Activated CD4-positive, alpha-beta T cell treated with anti-CD3 and anti-CD28 coated beads, Interleukin-10, Interleukin-2, amounts not matched to agents 100 ng/mL and 50 ng/mL, durations not matched to agents 16 hours and 8 hours (primary cell): ENCODE measurements around the gene TRIP13.
"Not testable (repeated sequence)": the region's sequence is repeated elsewhere in the genome, so short reads cannot be mapped to it uniquely, and the experiment has no call there.

Source experiments
- DNase-seq: peaks from one replicate; pipeline ENCODE4 v3.0.0-alpha.2; 2020

TRIP13 gene

DNA sequence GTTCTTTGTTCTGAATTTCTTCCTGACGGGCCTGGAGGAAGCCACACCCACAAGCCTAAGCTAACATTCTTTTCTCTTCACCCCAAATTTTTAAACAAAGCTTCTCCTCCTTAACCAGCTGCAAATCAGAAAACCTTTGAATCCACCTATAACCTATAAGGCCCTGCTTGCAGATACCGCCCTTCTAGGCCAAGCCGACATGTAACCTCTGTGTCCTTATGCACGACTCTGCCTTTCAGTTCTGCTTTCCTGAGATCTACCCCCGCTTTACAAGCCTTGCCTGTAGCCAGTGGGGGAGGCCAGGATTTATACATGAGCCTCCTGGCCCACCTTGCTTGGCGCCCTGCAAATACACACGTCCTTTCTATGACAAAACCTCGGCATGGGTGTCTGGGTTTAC lies 19.4 kb upstream of the TRIP13 start:
- no peak for DNase-seq

DNA sequence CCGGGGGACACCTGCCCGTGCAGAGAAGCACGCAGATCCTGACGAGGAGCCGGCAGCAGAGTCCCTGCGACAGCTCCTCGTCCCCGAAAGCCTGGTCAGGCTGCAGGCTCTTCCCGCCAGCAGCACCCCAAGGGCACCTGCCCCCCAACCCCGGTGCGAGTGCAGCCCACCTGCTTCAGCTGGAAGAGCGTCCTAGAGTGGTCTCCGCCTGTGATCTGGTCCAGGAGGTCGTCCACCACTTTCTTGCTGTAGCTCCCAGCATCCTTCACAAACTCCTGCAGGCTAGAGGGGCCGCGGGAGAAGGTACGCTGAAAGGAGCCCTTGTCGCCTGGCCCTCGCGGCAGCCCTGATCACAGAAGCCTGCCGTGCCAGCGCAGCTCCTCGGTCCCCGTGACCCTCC lies 16.8 kb upstream of the TRIP13 start:
- no peak for DNase-seq

DNA sequence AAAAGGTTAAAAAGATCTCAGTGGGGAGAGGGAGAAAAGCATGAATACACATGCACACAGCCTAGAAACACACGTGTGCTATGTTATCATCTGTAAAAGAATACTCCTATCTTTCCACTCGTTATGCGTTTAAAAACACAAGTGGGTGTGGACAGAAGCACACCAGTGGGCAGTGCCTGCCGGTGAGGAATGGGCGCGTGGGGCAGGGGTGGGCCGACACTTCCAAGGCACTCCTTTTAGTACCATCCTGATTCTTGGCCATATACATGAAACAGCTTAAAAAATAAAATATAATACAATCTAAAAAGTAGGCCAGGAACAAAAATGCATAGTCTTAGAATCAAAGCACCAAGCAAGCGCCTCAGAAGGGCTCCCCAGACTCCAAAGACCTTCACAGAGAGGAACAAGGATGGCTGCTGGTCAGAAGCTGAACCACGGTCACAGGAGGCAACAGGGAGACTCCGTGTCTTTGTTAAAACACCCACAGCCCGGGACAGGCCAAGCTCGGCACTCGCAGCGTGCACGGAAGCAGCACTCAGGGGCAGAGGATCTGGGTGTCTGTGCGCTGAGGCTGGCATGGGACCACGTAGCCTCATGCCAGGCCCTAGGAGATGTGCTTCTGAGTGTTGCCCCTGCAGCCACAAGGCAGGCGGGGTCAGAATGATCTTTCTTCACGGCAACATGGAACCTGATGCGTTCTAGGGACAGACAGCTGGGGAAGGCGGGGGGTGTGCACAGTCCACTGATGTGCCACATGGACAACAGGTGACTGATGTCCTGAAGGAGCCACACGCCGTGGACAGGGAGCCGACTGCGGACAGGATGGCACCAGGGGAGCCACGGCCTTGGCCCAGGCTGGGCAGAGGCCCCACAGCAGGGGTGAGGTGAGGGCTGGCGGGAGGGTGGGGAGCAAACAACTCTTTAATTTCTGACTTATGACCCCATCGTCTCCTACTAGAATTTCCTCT lies 16.0 kb upstream of the TRIP13 start:
- no peak for DNase-seq

DNA sequence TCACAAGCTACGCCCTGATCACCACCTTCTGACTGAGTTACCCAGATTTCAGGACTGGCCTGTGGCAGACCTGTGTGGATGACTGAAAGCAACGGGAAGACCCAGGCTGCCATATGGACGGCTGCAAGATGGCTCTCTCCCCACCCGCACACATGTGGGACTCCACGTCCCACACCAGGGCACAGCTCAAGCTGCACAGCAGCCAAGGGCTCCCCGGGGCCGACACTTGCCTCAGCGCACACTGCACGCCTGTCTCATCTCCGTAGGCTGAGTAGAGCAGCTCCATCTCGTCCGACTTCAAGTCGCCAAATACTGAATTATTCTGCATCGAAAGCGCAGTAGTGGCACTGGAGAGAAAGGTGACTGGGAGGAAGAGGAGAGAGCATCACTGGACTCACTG lies 14.6 kb upstream of the TRIP13 start:
- DNase-seq, result no peak

DNA sequence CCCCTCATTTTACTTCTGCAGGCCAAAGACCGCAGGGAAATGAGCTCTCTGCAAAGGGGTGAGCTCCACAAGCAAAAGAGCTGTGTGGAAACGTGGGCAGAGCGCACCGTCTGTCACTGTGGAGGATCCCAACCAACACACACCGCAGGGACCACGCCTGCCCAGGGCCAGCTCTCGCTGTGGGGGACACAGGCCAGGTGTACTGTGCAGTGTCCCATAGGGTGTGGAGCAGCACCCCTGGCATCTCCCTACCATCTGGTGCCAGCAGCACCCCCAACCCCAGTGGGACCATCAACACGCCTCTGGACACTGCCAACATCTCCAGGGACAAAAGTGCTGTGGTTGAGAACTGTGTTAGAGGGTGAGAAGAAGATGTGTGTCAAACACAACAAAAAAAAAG lies 14.0 kb upstream of the TRIP13 start:
- DNase-seq, result not testable (repeated sequence)

DNA sequence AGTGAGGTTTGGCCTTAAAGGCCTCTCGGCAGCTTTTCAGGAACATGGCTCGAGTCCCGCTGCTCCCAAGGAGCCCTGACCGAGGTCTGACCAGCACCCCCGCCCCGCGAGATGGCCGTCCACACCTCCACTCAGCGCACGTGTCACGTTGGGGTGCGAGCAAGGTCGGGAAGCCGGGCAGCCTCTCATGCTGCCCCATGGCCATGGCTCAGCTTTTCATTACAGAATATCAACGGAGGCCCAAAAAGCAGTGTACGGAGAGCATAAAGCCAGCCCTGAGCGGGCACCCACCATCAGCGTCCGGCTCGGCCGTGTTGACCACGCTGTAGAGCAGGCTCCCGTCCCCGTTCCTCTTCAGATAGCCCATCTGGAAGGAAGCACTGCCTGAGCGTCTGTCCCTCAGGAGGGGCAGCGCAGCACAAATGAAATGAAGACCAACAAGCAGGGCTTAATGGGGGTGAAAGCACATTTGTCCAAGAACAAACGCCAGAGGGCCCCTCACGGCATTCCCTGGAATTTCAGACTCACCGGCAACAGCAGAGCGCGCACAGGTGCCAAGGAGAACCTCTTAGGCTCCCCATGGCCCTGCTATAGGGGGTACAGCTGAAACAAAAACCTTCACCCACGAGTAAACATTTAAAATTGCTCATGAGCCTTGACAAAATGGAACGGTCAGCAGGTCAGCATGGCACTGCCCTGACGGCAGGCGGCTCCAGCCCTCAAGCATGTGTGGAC lies 11.7 kb upstream of the TRIP13 start:
- DNase-seq, result no peak

DNA sequence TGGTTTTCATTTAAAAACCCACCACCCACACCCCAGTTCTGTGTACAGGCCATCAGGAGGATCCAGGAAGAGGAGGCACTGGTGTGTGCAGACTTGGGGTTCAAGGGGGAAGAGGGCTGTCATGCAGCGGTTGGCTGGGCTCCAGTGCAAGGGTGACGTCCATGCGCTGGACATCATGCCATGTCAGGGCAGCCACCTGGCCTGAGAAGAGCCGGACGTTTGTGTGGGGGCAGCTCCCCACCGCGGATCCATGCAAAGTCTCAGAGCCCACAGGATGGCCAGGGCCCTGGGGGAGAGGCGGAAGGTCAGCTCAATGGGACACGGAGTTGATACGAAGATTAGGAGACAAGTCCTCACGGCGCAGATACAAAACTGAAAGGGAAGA lies 11.1 kb upstream of the TRIP13 start:
- DNase-seq, result no peak

- no peak for DNase-seq
Observed at GRCh38 chr5:882253-883183, 10.2 kb upstream of the TRIP13 start.

- DNase-seq, result no peak
Observed at GRCh38 chr5:883475-884181, 9.1 kb upstream of the TRIP13 start.

DNA sequence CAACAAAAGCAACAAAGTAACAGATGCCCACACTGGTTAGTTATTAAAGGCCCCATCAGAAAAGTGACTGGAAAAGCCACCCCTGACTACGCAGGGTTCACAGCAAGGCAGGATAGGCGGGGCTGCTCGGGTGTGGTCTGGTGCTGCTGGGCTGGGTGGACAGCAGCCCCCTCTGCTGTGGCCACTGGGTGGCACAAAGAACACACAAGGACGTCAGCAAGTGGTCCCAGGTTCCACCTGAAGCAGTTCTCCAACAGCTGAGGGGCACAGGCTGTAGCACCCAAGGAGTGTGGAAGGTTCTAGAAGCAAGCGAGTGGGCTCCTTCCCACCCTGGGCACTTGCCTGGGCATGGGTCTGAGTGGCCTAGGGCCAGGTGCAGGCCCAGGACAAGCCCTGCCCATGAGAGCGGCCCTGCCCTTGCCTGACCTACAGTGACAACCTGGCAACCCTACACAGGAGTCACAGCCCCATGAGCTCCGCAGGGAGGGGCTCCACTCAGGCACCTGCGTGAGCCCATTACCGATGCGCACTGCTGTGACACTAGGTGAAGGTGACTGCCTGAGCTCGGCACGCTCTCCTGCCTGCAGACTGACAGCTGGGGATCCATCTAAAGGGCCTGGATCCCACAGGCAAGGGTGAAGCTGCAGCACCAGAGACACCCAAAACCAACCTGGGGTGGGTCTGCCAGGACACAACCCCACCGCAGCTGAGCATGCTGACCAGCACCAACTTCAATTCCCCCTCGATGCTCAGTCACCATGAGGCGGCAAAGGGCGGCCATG lies 8.1 kb upstream of the TRIP13 start:
- no peak for DNase-seq

DNA sequence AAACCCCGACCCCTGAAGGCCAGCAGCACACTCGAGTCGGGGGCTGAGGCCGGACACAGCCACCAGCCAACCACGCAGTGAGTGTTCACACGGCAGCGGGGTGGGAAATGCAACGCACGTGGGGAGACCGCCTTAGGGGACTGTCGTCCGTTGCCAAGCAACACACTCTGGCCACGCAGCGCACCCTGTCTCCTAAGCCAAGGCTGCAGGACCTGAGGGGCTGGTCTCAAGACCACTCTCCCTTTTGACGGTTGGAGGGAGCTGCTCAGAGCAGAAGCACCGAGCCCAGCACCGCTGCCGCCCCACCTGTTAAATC lies 7.6 kb upstream of the TRIP13 start:
- DNase-seq, result no peak

DNA sequence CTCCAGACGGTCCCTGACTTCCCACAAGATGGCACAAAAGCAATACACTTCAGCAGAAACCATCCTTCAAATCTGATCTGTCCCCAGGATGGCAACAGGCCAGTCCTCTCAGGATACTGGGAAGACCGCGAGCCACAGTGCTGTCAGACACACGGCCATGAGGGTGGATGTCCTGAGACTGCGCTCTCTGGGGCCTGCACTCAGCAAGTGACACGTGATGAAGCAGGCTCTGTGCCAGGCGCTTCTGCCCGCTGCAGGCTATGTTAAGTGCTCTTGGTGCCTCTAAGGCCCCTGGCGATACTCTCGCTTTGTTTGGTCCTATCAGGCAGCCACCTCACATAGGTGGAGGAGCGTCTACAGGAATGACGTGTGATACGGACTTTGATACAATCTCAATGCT lies 7.2 kb upstream of the TRIP13 start:
- no peak for DNase-seq

- no peak for DNase-seq
Observed at GRCh38 chr5:886036-886435, 6.6 kb upstream of the TRIP13 start.

DNA sequence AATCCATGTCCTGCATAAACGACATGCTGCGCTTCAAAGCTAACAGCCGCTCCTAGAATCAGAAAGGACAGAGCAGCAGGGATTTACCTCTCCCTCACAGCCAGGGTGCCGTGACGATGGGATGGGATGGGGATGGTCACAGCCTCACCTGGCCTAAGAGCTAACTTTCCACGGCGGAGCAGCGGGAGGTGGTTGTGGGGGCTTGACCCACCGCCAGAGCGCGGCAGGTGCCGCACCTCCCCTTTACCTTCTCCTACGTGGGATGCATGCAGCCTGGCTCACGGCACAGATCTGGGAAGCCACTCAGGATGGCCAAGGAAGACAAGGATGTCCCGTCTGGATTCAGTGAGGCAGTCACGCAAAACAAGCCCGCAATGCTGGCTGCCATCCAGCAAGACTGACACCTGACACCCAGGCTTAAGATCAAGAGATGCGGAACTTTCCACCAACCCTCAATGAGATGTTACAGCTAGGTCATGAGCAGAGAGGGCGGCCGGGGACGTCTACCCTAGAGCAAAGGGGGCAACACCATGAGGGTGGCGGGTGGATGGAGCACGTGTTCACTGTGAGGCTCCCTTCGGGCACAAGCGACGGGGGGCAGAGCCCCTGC lies 5.9 kb upstream of the TRIP13 start:
- DNase-seq, result no peak

DNA sequence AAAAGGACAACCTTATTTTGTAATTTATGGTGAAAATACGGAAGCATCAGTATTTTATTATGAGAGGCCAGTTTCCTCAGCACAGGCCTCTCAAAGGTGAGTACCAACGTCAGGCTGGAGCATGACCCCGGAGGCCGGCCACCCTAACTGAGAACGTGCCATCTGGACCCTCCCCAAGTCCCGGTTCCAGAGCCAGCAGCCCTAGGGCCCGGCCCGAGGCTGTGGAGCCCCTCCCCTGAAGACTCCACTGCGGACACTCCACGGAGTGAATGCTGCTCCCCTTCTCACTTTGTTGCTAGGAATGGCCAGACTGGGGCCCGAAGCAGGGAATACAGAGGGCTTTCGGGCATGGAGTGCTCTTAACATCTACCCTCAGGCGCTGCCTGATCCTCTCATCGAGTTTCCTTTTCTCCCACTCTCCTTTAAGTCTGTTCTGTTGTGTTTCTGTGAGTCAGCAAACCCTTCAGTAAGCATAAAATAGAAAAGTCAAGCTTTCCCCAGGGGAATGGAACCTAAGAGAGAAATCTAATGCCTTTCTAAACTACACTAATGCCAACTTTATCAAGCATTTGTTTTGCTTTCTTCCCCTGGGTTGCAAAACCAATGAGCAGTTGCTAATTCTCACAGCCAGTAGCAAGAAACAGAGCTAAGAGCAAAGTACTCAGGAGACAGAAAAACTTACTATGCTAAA lies 4.6 kb upstream of the TRIP13 start:
- no peak for DNase-seq

DNA sequence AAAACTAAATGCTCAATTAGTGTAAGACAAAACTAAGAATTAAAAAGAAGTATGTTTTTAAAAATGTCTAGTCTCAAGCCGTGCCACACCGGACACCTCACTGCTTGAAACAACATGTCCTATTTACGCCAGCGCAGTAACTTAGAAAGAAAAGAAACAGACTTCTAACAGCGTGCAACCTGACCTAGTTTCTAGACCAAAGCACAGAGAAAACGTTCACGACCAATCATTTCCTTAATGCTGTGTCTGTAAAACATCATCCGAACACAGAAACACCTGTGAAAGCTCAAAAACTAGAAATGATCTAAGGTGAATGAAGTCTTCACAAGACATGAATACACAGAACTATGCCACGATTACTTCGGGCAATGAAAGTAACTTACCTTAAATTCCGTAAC lies 4.0 kb upstream of the TRIP13 start:
- no peak for DNase-seq

GRCh38 chr5:889075-889710 lies 3.5 kb upstream of the TRIP13 start:
- no peak for DNase-seq

DNA sequence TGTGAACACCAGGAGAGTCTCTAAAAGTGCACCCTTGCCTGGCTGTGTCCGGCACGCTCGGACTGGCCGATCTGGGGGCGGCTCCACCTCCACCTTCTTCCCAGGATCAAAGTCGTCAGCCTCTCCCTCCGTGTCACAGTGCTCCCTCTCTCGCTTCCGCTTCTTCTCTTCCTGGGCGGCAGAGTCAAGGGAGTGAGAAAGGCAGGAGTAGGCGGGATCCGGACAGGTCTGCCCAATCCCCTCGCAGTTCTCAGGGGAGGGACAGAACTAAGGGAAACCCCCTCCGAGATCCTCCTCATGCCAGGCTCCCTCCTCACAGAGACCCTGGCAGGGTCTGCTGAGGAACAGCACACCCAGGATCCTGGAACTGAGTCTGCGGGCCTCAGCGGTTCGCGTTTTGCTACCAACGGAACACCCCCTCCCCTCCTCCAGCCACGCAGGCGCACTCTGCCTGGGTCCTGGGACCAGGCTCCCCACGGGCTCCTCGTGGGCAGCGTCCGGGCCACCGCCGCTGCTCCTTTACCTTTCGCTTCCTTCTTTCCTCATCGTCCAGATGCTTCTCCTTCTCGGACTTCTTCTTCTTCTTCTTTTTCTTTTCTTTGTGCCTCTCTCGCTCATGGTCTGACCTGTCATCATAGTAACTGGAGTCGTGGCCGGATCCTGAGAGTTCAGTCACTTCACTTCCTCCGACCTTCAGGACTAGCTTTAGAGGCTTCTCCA lies 1.4 kb upstream of the TRIP13 start:
- DNase-seq, result no peak

GRCh38 chr5:891837-892393 lies 769 bp upstream of the TRIP13 start:
- no peak for DNase-seq
